Neural progenitor cell (in vitro differentiated cells): ENCODE results near the gene COA3. TPM values are rescaled to one million over a fixed set of nuclear protein-coding genes. Genes with fewer than 3 reads are reported as not detected.

Experiments used
- DNase-seq: peaks from one replicate; pipeline ENCODE4 v3.0.0-alpha.2; 2016; ENCODE audit warnings: low spot score
- H2AFZ ChIP-seq: fragments of 200-600 bp; sonication (generic); replicated peaks from 2 replicates; pipeline ENCODE4 v1.6.1; 2016; ENCODE audit warnings: antibody characterized with exemption
- H3F3A ChIP-seq: fragments of 200-600 bp; sonication (generic); 2 replicates; pipeline ENCODE4 v1.6.1; 2016; ENCODE audit warnings: antibody characterized with exemption, low read depth
- H3K27ac ChIP-seq: fragments of 200-600 bp; sonication (generic); 2 replicates; pipeline ENCODE4 v1.5.1; 2016; ENCODE audit warnings: mild to moderate bottlenecking
- H3K27me3 ChIP-seq: fragments of 200-600 bp; sonication (generic); 2 replicates; pipeline ENCODE4 v1.6.1; 2016; ENCODE audit warnings: mild to moderate bottlenecking, moderate library complexity
- H3K36me3 ChIP-seq: fragments of 200-600 bp; sonication (generic); 2 replicates; pipeline ENCODE4 v1.5.1; 2016
- H3K4me1 ChIP-seq: fragments of 200-600 bp; sonication (generic); 2 replicates; pipeline ENCODE4 v1.6.1; 2016; ENCODE audit warnings: mixed run types
- H3K4me2 ChIP-seq: fragments of 200-600 bp; sonication (generic); 2 replicates; pipeline ENCODE4 v1.6.1; 2016
- H3K4me3 ChIP-seq: fragments of 200-600 bp; sonication (generic); 2 replicates; pipeline ENCODE4 v1.5.1; 2016
- H3K79me2 ChIP-seq: fragments of 200-600 bp; sonication (generic); 2 replicates; pipeline ENCODE4 v1.6.1; 2016; ENCODE audit warnings: low read depth
- H3K9ac ChIP-seq: fragments of 200-600 bp; sonication (generic); 2 replicates; pipeline ENCODE4 v1.6.1; 2016
- H3K9me3 ChIP-seq: fragments of 200-600 bp; sonication (generic); 2 replicates; pipeline ENCODE4 v1.5.1; 2016; ENCODE audit warnings: low read depth
- H4K20me1 ChIP-seq: fragments of 200-600 bp; sonication (generic); 2 replicates; pipeline ENCODE4 v1.6.1; 2016; ENCODE audit warnings: low read depth
- H3K27ac Mint-ChIP-seq: 3 replicates; pipeline ENCODE4 v1.8.0; 2021; ENCODE audit warnings: mixed read lengths
- H3K27me3 Mint-ChIP-seq: 2 replicates; pipeline ENCODE4 v1.8.0; 2022; ENCODE audit warnings: low read depth, mild to moderate bottlenecking, inconsistent platforms, moderate library complexity, mixed read lengths; ENCODE audit not compliant: insufficient read depth
- H3K36me3 Mint-ChIP-seq: 3 replicates; pipeline ENCODE4 v1.8.0; 2021; ENCODE audit warnings: mixed read lengths
- H3K4me1 Mint-ChIP-seq: 3 replicates; pipeline ENCODE4 v1.8.0; 2021; ENCODE audit warnings: mixed read lengths
- H3K4me3 Mint-ChIP-seq: 3 replicates; pipeline ENCODE4 v1.8.0; 2021; ENCODE audit warnings: mild to moderate bottlenecking, moderate library complexity, mixed read lengths
- H3K9me3 Mint-ChIP-seq: 3 replicates; pipeline ENCODE4 v1.8.0; 2020; ENCODE audit warnings: mixed read lengths
- EZH2 ChIP-seq: fragments of 200-600 bp; sonication (generic); IDR thresholded peaks from 2 replicates; pipeline ENCODE4 v1.6.1; 2017; ENCODE audit warnings: antibody characterized with exemption, mild to moderate bottlenecking, moderate library complexity
- EZH2phosphoT487 ChIP-seq: fragments of 200-600 bp; sonication (generic); IDR thresholded peaks from 2 replicates; pipeline ENCODE4 v1.6.1; 2017; ENCODE audit warnings: antibody characterized with exemption
- total RNA-seq: library from RNA; depleted of rRNA; stranded (reverse); fragments of >200 nt; gene quantifications from 2 replicates; pipeline ENCODE4 v1.2.3, GENCODE V29; 2015; ENCODE audit warnings: low replicate concordance
- TF ChIP-seq, protein P1 (sequence below): fragments of 200-600 bp; sonication (generic); IDR thresholded peaks from 2 replicates; pipeline ENCODE4 v1.5.1; 2017; ENCODE audit warnings: antibody characterized with exemption, mild to moderate bottlenecking

Gene COA3
- total RNA-seq, 1 donor from 2014 or later, result 61.2 TPM

GRCh38 chr17:42759982-42760651 lies 38.4 kb downstream of the COA3 start:
- H3F3A ChIP-seq, result peaks cover 2% of the 10 kb centered on the region
- H3K9ac ChIP-seq, result no peak overlapping the region
- peak overlapping the region; percentile 58 for H3K4me3 ChIP-seq
- H3K9me3 ChIP-seq, result no peaks in the 10 kb centered on the region
- Mint-ChIP-seq H3K27ac (no peak overlapping the region), H3K4me3 (peak overlapping the region; percentile 78), H3K9me3 (no peaks in the 10 kb centered on the region), H3K36me3 (peaks cover 1% of the 10 kb centered on the region), H3K27me3 (peaks cover 30% of the 10 kb centered on the region), H3K4me1 (peaks cover 17% of the 10 kb centered on the region)
- no peaks in the 10 kb centered on the region for H4K20me1 ChIP-seq
- DNase-seq, result no peak
- H3K27me3 ChIP-seq, result peaks cover 51% of the 10 kb centered on the region
- H3K4me1 ChIP-seq, result peaks cover 16% of the 10 kb centered on the region
- TF ChIP-seq EZH2, result no peak
- TF ChIP-seq EZH2phosphoT487, result no peak
- TF ChIP-seq, protein P1, sequence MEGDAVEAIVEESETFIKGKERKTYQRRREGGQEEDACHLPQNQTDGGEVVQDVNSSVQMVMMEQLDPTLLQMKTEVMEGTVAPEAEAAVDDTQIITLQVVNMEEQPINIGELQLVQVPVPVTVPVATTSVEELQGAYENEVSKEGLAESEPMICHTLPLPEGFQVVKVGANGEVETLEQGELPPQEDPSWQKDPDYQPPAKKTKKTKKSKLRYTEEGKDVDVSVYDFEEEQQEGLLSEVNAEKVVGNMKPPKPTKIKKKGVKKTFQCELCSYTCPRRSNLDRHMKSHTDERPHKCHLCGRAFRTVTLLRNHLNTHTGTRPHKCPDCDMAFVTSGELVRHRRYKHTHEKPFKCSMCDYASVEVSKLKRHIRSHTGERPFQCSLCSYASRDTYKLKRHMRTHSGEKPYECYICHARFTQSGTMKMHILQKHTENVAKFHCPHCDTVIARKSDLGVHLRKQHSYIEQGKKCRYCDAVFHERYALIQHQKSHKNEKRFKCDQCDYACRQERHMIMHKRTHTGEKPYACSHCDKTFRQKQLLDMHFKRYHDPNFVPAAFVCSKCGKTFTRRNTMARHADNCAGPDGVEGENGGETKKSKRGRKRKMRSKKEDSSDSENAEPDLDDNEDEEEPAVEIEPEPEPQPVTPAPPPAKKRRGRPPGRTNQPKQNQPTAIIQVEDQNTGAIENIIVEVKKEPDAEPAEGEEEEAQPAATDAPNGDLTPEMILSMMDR, result no peak
- peak overlapping the region; percentile 85 for H2AFZ ChIP-seq
- no peak overlapping the region for H3K27ac ChIP-seq
- no peaks in the 10 kb centered on the region for H3K36me3 ChIP-seq
- peak overlapping the region; percentile 88 for H3K4me2 ChIP-seq
- H3K79me2 ChIP-seq, result no peaks in the 10 kb centered on the region

- Histone ChIP-seq H3K36me3 (no peaks in the 10 kb centered on the region), H3K4me3 (no peak overlapping the region), H4K20me1 (no peaks in the 10 kb centered on the region), H3K9me3 (no peaks in the 10 kb centered on the region), H3K4me2 (no peak overlapping the region), H3K9ac (no peak overlapping the region), H3K27ac (no peak overlapping the region), H3F3A (peaks cover 2% of the 10 kb centered on the region), H3K79me2 (no peaks in the 10 kb centered on the region), H3K27me3 (peaks cover 37% of the 10 kb centered on the region), H3K4me1 (no peaks in the 10 kb centered on the region), H2AFZ (no peak overlapping the region)
- DNase-seq, result no peak
- TF ChIP-seq, protein P1, result no peak
- TF ChIP-seq EZH2phosphoT487 (no peak), EZH2 (no peak)
- H3K4me1 Mint-ChIP-seq, result no peaks in the 10 kb centered on the region
- H3K27ac Mint-ChIP-seq, result no peak overlapping the region
- no peaks in the 10 kb centered on the region for H3K36me3 Mint-ChIP-seq
- no peaks in the 10 kb centered on the region for H3K9me3 Mint-ChIP-seq
- H3K4me3 Mint-ChIP-seq, result no peak overlapping the region
- H3K27me3 Mint-ChIP-seq, result peaks cover 8% of the 10 kb centered on the region
These were observed 43.7 kb downstream of the COA3 start for GRCh38 chr17:42754782-42755181.

GRCh38 chr17:42751628-42752027 lies 46.9 kb downstream of the COA3 start:
- Histone ChIP-seq H3K27me3 (peaks cover 22% of the 10 kb centered on the region), H3K36me3 (no peaks in the 10 kb centered on the region), H3K4me1 (peaks cover 8% of the 10 kb centered on the region), H3K4me2 (no peak overlapping the region), H3F3A (no peaks in the 10 kb centered on the region), H4K20me1 (no peaks in the 10 kb centered on the region), H2AFZ (no peak overlapping the region), H3K9me3 (no peaks in the 10 kb centered on the region), H3K79me2 (no peaks in the 10 kb centered on the region), H3K27ac (no peak overlapping the region), H3K9ac (no peak overlapping the region), H3K4me3 (no peak overlapping the region)
- no peaks in the 10 kb centered on the region for H3K36me3 Mint-ChIP-seq
- no peak overlapping the region for H3K4me3 Mint-ChIP-seq
- H3K4me1 Mint-ChIP-seq, result peaks cover 6% of the 10 kb centered on the region
- H3K27me3 Mint-ChIP-seq, result peaks cover 3% of the 10 kb centered on the region
- H3K9me3 Mint-ChIP-seq, result no peaks in the 10 kb centered on the region
- DNase-seq, result no peak
- H3K27ac Mint-ChIP-seq, result no peak overlapping the region
- TF ChIP-seq EZH2 (no peak), EZH2phosphoT487 (no peak)
- TF ChIP-seq, protein P1, result no peak
